NCI-H1105 (cell line): ENCODE data around the gene TCF7L1.
"Not testable (repeated sequence)": the region's sequence is repeated elsewhere in the genome, so short reads cannot be mapped to it uniquely, and the experiment has no call there.

ENCODE experiments used
- DNase-seq: peaks from one replicate; lab custom pipeline; 2025; lab: John Stamatoyannopoulos, UW

Gene TCF7L1

DNA sequence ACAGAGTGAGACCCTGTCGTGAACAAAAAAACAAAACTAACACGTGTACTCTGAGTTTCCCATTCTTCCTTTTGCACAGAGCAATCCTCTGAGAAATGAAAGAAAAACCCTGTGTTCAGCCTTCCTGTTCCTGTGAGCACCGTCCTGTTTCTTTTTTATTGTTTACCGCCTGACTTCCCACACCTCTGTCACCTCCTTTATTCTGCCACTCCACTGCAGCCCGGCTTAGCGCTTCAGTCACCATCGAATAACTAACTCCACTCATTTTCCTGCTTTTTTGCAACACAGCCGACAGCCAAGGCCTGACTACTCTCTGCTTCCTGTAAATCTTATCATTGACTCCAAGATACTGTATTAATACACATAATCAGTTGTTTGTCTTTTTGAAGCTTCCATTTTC is 153.7 kb downstream of the TCF7L1 start:
- DNase-seq, result no peak

GRCh38 chr2:85287721-85288120 is 154.5 kb downstream of the TCF7L1 start:
- no peak for DNase-seq

DNA sequence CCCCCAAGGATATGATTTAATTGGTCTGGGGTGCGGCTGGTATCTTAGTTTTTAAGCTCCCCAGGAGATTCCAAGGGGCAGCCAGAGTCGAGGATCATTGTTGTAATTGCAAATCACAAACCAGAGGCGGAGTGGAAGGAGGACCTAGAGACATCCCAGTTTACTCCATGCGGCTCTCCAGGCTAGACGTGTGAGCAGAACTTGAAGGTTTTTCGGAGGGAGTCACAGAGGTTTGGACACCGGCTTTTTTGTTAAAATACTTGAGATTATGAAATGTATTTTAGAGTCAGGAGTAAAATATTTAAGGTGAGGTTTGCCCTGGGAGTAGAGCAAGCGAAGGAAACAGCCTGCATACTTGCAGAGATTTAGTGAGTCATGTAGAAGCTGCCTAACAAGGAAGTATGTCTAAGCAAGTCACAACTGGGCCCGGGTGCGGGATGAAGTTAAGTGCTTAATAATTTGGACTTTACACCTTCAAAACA is 155.1 kb downstream of the TCF7L1 start:
- DNase-seq, result no peak

DNA sequence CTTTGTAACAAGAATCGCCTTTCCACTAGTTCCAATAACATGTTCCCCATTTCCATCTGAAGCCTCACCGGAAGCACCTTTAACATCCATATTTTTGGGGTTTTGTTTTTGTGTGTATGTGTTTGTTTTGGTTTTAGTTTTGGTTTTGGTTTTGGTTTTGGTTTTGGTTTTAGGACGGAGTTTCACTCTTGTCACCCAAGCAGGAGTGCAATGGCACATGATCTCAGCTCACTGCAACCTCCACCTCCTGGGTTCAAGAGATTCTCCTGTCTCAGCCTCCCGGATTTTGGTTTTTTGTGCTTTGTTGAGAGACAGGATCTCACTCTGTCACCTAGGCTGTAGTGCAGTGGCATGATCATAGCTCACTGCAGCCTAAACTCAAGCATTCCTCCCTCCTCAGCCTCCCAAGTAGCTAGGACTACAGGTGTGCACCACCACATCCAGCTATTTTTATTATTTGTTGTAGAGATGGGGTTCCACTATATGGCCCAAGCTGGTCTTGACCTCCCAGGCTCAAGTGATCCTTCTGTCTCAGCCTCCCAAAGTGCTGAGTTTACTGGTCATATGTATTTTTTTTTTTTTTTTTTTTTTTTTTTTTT is 158.3 kb downstream of the TCF7L1 start:
- DNase-seq, result no peak

DNA sequence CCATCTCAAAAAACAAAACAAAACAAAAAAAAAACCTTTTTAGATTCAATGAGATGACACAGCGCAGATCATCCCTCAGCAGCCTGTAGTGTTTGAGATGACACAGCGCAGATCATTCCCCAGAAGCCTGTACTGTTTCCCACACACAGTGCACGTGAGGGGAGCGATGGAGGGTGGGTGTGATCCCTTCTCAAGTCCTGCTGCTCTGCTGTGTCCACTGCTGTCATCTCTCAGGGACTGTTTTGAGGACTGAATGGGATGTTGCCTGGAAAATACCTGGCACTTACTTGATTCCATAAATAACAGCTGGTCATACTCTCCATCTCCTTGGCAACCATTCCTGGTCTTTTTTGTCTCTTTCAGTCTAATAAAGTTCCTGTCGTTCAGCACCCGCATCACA is 168.9 kb downstream of the TCF7L1 start:
- no peak for DNase-seq

DNA sequence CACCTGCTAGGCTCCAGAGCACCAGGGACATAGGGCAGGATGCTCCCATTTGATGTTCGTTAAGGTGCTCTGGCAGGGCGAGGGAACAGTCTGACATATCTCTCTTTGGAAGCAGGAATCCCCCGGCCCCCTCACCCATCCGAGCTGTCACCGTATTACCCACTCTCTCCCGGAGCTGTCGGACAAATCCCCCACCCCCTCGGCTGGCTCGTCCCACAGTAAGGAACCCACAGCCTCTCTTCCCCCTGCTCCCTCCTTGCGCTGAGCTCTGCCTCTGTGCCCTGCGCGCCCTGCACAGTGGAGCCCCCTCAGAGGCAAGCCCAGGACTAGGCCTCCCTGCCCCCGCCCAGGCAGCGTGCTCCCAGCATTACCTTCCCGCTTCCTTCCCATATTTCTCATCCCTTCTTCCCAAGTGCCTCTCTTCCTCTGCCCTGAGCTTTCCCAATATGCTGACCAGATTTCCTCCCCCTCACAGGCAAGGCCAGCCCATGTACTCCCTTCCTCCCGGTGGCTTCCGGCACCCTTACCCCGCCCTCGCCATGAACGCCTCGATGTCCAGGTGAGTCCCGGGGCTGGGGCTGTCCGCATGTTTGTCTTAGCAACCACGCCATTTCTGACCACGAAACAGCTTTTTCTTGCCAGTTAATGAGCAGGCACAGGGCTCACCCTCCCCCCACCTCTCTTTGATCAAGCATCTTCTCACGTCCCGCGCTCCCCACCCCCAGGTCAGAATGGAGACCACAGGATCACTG is 170.8 kb downstream of the TCF7L1 start:
- no peak for DNase-seq

DNA sequence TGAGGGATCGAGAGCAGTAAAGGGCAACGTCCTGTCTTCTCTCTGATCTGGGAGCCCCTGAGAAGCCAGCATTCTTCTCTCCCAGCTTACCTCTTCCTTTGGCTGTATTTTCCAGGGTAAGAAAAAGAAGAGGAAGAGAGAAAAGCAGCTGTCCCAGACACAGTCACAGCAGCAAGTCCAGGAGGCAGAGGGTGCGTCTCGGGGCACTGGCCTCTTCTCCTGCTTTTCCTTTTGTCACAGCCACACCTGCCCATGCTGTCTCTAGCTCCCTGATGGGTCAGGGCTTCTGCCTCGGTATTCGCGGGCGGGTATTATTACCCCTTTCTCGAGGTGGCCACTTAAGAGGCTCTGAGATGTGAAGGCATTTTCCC is 174.3 kb downstream of the TCF7L1 start:
- DNase-seq, result no peak

DNA sequence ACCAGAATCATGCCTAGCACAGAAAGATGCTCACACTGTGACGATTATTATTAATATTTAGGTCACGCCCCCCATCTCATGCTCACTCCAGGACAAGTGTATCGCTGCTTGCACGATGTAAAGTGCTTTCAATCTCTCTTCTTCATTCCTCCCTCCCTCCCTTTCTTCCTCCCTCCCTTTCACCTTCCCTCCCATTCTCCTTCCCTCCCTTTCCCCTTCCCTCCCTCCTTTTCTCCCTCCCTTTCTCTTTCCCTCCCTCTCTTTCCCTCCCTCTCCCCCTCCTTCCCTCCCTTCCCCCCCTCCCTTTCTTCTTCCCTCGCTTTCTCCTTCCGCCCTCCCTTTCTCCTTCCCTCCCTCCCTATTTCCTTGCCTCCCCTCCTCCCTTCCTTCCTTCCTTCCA is 175.0 kb downstream of the TCF7L1 start:
- DNase-seq, result no peak

DNA sequence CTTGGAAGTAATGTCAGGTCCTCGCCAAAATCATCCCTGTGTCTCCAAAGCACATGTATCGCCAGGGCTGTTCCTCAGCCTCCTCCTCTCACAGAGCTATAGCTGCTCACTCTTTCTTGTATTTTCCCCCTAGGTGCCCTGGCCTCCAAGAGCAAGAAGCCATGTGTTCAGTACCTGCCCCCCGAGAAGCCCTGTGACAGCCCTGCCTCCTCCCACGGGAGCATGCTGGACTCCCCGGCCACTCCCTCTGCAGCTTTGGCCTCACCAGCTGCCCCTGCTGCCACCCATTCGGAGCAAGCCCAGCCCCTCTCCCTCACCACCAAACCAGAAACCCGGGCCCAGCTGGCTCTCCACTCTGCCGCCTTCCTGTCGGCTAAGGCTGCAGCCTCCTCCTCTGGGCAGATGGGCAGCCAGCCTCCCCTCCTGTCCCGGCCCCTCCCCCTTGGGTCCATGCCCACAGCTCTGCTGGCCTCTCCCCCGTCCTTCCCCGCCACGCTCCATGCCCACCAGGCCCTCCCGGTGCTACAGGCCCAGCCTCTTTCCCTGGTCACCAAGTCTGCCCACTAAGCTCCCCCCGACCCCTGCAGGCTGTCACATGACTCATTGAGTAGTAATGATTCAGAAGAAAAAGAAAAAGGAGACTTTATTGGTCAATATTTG is 175.8 kb downstream of the TCF7L1 start:
- DNase-seq, result peak; percentile 65

- DNase-seq, result no peak
Observed at GRCh38 chr2:85309699-85310321, 176.6 kb downstream of the TCF7L1 start.

- DNase-seq, result no peak
Observed at GRCh38 chr2:85310330-85310729, 177.1 kb downstream of the TCF7L1 start.

GRCh38 chr2:85312404-85312803 is 179.2 kb downstream of the TCF7L1 start:
- DNase-seq, result no peak

DNA sequence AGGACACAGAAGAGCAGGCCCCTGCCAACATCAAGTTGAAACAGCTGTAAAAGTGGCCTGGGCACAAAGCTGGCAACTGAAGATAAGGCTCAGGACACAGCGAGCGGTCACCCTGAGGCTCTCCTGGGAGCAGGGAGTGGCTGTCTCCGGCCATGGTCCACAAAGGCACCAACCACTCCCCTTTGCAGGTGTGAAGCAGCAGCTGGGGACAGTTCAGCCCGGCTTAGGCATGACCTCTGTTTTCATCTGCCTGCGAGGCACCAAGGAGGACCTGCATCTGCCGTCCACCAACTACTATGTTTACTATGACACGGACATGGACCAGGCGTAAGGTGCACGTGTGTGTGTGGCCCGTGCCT is 181.7 kb downstream of the TCF7L1 start:
- no peak for DNase-seq

DNA sequence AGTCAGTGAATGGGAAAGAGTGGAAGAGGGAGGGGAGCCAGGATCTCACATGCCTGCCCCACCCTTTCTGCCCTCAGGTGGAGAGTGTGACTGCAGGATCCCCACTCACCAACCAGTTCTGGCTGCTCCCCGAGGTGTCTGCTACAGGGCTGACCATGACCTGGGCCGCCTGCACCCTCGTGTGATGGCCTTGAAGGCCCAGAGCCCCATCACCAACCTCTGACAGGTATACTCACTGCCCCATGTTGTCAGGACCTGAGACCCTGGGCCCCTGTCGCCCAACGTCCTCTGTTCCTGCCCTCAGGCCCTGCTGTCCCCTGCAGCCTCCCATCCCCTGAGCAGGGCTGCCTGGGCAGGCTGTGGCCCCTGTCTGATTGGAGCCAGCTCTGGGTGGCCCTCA is 182.7 kb downstream of the TCF7L1 start:
- not testable (repeated sequence) for DNase-seq

DNA sequence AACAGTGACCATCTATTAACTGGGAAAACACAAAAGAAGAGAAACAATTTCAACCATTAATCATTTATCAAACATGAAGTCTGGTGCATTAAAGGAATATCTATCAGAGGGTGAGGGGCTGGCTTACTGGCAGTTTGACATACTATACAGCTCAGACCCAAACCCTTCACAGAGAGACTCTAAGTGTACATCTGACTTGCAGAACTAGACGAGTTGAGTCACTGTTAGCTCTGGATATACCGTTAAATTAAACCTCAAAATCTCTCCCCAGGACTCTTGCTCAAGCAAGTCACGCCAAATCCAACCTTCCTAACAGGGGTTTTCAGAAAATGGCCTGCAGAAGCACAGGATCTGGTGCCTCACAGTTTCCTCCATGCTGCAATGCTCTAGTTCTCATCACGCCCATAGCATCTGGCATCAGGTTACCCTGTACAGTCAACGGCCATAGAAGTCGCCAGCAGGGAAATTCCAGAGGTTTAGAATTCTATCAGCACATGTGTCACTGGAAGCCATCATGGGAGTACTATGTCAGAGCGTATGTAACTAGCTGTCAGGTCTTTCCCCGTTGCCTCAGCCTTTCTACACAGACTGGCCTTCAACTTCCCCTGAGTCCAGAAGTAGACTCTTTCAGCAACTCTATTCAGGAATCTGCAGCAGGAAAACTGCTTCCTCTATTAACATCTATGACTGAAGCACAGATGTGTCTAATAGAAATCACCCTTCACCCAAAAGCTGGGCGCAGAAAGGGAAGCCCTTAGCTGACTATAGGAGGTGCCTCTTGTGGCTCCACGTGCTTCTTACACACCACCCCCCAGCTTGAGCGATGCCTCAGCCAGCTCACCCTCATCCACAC is 185.3 kb downstream of the TCF7L1 start:
- DNase-seq, result no peak

DNA sequence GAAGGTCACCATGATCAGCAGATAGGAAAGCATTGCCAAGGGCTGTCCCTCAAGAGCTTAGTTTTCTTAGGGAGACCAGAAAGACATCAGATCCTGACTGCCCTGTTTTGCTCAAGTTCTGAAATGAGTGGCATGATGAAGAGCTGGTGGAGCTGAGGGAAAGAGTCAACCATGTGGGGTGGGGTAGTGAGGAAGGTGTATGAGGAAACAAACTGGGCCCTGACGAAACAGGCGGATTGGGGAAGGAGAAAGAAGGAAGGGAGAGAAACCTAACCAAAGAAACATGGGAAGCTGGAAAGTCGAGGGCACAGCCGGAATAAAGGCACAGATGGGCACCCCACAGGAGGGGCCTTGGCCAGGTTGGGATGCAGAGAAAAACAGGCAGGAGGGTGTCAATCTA is 186.6 kb downstream of the TCF7L1 start:
- no peak for DNase-seq

- no peak for DNase-seq
Observed at GRCh38 chr2:85323351-85323987, 190.3 kb downstream of the TCF7L1 start.

DNA sequence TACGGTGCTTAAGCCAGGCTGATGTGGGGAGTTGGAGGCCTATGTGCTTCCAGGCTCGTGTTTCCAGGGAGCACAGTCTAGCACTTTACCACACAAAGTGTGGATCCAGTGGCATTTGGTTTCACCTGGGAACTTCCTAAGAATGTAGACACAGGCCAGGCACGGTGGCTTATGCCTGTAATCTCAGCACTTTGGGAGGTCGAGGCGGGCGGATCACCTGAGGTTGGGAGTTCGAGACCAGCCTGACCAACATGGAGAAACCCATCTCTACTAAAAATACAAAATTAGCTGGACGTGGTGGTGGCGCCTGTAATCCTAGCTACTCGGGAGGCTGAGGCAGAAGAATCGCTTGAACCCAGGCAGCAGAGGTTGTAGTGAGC is 190.8 kb downstream of the TCF7L1 start:
- DNase-seq, result not testable (repeated sequence)

DNA sequence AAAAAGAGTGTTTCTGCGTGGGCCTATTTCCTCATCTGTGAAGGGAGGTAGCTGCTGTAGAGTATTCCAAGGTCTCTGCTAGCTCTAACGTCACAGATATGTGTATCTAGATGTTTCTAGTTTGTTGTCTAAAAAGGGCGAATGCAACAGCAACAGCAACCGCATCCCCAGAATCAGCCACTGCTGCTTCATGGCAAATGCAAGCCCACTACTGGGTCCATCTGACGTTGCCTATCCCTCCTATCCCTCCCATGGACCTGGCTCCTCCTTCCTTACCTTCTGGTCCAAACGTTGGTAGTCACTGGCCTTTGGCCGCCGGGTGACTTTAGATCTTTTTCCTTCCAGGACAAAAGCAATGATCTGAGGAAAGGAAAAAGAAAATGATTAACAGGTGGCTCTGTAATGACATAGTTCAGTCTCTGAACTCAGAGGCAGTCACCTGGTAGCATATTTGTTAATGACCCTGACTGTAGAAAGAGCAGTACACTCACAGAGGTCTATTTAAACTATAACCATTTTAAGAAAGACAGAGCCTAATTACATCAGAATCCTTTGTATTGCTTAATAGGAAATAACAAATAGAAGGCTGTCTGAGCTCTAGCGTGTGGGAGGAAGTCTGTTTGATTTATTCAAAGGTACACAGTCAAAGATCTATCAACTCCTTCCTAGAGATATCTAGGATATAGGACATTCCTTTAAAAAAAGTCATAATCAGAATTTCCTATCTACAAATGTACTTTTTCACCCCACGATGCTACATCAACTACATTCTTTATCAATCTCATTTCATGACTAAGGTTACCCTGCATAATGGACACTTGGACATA is 191.7 kb downstream of the TCF7L1 start:
- no peak for DNase-seq

GRCh38 chr2:85325466-85325811 is 192.2 kb downstream of the TCF7L1 start:
- no peak for DNase-seq
